Nucleus accumbens (tissue), 56 donors: Measurements from ENCODE around the gene CFAP410.
A peak's percentile ranks its signal among the peaks of the same experiment; 100 is the strongest.
"Not testable (repeated sequence)": the region's sequence is repeated elsewhere in the genome, so short reads cannot be mapped to it uniquely, and the experiment has no call there.

Experiments
- DNase-seq, 56 donors: peaks; one replicate each; lab custom pipeline; 2025; lab: John Stamatoyannopoulos, UW

Gene CFAP410

DNA sequence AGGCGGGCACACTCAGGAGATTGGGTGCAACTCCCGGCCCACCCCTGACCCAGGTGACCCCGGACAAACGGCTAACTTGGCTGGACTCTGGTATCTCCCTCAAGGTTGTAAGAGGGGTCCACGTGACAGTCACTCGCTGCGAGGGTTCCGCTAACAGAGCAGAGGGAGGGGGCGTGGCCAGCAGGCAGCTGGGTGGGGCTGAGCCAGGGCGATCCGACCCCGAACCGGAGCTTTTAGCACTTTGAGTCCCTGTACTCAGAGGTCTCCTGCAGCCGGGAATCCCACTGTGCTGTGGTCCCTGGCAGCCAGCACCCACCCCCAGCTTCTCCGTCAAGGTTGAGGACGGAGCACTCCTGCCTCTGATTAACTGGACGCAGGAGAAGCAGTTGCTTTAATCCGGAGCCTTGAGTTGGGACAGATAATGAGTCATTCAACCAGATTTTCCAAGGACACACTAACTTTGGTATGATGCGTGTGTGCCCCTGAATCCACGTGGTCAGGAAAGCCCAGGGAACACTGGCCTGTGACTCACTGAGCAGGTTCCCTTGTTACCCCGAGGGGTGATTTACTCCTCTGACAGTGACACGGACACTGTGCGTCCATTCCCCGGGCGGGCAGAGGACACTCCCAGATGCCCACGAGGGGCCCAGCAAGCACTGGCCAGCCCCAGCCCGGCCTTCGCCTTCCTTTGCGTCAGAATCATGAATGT lies 31.0 kb upstream of the CFAP410 start:
- DNase-seq, result peak in 3 of 56 donors; percentile 24 to 40 (median 40)

GRCh38 chr21:44368711-44369446 lies 29.7 kb upstream of the CFAP410 start:
- peak in 34 of 56 donors; percentile 10 to 85 (median 62) for DNase-seq

DNA sequence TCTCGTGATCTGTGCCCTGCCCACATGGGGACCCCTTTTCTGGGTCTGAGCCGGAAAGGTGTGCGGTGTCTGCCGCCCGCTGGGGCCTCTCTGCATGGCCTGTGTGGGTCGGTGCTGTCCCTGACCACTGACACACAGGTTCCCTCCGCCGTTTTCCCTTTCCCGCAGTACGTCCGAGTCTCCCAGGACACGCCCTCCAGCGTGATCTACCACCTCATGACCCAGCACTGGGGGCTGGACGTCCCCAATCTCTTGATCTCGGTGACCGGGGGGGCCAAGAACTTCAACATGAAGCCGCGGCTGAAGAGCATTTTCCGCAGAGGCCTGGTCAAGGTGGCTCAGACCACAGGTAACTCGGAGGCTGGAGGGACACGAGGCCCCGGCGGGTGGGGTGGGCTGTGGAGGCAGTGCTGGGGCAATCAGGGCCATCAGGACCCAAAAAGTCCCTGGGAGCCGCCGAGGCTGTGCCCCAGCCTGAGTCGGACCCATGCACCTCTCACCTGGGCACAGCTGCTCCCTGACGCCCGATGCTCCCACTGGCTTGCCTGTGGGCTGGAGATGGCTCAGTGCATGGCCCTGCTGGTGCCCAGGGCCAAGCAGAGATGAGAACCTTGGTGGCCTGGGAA lies 27.5 kb upstream of the CFAP410 start:
- no peak for DNase-seq

DNA sequence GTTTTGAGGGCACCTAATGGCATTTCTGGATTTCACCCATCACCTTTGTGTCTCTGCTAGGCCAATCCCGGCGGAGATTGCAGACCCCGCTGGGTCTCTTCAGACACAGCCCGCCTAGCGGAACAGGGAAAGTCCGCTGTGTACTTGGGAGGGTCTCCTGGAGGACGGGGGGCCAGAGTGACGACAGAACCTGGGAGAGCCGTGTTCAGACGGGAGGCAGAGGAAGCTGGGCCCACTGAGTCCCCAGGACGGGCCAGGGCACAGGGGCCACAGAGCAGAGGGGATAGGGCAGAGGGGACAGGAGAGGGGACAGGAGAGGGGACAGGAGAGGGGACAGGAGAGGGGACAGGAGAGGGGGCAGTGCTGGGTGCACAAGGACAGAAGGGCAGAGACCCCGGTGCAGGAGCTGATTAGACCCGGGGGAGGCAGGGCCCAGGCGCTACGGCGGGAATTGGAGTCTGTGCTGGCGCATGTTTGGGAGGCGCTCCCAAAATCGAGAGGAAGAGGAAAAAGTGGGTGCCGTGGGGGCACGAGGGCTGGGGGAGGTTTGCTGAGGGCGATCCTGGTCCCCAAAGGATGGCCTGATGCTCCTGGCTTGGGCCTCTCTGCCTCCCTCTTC lies 26.9 kb upstream of the CFAP410 start:
- no peak for DNase-seq

- no peak for DNase-seq
These were observed 26.2 kb upstream of the CFAP410 start for GRCh38 chr21:44365251-44365966.

GRCh38 chr21:44364151-44365053 lies 25.2 kb upstream of the CFAP410 start:
- no peak for DNase-seq

GRCh38 chr21:44363278-44363677 lies 24.1 kb upstream of the CFAP410 start:
- DNase-seq, result no peak

- DNase-seq, result not testable (repeated sequence)
These were observed 22.7 kb upstream of the CFAP410 start for GRCh38 chr21:44361903-44362302.

GRCh38 chr21:44360159-44360558 lies 21.0 kb upstream of the CFAP410 start:
- DNase-seq, result no peak

DNA sequence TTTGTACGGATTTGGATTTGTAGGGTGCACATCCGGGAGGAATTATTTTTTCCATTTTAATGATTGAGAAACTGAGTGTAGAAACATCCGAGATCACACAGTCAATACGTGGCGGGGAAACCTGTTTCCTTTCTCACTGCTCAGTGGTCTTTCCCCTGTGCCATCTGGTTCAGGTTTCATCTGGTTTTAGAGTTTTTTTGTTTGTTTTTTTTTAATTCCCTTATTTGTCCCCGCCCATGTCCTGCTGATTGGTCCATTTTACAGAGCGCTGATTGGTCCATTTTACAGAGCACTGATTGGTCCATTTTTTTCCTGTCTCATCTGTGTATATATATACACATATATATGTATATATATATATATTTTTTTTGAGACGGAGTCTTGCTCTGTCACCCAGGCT lies 20.2 kb upstream of the CFAP410 start:
- DNase-seq, result no peak

DNA sequence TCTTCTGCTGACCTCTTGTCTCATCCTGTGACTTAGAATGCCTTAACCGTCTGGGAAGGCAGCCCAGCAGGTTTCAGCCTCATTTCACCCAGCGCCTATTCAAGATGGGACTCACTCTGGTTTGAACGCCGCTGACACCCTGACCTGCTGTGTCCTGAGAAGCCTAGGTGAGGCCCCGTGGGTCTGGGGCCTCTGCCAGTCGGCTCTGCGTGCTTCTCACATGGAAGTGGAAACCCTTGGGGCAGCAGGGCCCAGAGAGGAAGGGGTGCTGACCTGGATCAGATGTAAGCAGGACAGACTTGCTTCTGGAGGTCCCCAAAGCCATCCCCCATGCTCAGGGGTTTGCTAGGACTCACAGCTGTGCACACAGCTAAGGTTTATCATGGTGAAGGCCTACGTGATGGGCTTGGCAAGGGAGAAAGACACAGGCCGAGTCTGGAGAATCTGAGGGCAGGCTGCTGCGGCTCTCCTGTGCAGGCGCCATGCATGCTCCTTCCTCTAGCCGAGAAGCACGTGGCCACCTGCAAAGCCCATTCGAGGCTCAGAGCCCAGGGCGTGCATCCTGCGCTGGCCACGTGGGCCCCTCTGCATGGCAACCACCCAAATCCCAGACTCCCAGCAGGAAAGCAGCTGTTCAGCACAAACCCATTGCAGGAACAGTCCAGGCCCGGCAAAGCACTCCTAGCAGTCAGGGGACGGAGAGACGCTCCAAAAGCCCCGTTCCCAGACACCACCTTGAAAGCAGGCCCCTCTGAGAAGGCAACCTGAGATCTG lies 18.1 kb upstream of the CFAP410 start:
- DNase-seq, result no peak

- no peak for DNase-seq
These were observed 17.4 kb upstream of the CFAP410 start for GRCh38 chr21:44356636-44357035.

- DNase-seq, result no peak
These were observed 17.0 kb upstream of the CFAP410 start for GRCh38 chr21:44356160-44356559.

GRCh38 chr21:44354775-44355771 lies 15.9 kb upstream of the CFAP410 start:
- DNase-seq, result no peak

DNA sequence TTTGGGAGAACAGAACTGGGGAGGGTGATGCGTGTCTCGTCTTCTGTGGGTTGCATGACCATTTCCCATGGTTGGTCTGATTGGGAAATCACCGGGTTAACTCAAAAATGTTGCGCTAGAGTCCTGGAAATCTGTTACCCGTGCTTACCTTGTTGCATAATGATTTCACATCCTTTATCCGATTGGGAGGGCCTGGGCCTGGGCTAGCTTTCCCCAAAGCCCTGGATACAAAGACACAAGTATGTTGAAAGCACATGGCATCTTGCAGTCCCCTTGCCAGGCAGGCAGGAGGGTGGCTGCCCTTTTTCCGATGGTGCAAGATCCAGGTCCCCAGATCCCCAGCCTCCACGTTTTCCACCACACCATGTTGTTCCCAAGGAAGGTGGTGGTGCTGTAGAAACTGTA lies 14.8 kb upstream of the CFAP410 start:
- no peak for DNase-seq

DNA sequence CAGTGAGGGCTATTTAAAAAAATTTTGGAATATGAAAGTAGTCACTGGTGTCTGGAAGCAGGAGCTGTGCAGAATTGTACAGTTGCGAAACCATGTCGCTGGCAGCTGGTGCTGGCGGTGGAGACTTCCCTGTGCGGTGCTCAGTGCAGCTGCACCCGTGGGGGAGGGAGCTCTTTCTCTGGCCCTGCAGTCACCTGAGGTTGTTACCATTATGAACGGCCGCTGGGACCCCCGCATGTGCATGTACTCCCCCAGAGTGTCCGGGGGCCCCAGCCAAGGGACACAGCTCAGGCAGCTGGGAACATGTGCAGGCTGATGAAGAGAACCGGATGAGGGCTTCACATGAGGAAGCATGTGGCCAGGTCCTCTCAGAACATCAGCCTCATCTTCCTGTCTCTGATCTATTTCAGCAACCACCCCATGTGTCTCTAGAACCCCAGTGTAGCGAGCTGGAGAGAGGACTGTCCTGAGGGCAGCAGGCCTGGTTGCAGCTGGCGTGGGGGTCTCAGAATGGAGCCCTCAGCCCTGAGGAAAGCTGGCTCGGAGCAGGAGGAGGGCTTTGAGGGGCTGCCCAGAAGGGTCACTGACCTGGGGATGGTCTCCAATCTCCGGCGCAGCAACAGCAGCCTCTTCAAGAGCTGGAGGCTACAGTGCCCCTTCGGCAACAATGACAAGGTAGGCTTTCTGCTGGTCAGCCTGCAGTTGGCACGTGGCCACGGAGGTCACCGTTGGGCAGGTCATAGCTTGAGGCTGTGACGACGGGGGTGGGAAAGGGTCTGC lies 14.2 kb upstream of the CFAP410 start, which contains the start of gene TRPM2:
Gene TRPM2 (plus strand): TSS at position 431 of the 780 bp plus-strand sequence. CDS start 80 bp downstream, at position 511.
- peak in 3 of 56 donors; percentile 17 to 36 (median 17) for DNase-seq
